WI38 (cell line): ENCODE data around the gene CNNM2.

Experiments
- H3K4me3 ChIP-seq: 2 replicates; pipeline ENCODE4 v1.5.1; 2011; ENCODE audit warnings: low read depth, mild to moderate bottlenecking, control low read depth, low read length
- CTCF ChIP-seq: IDR thresholded peaks from 2 replicates; pipeline ENCODE4 v1.5.1; 2012; ENCODE audit warnings: low read depth, mild to moderate bottlenecking, control low read depth, low read length

CNNM2 gene

GRCh38 chr10:103072891-103073290, 154.8 kb downstream of the CNNM2 start:
- H3K4me3 ChIP-seq: no peak overlapping the region
- TF ChIP-seq CTCF: no peak

GRCh38 chr10:103077020-103077419, 158.9 kb downstream of the CNNM2 start:
- TF ChIP-seq CTCF: no peak
- no peak overlapping the region for H3K4me3 ChIP-seq

GRCh38 chr10:103077491-103078308, 159.6 kb downstream of the CNNM2 start:
- no peak overlapping the region for H3K4me3 ChIP-seq
- TF ChIP-seq CTCF: no peak

- no peak overlapping the region for H3K4me3 ChIP-seq
- no peak for TF ChIP-seq CTCF
These were observed 160.2 kb downstream of the CNNM2 start for GRCh38 chr10:103078309-103078615.

- H3K4me3 ChIP-seq: no peak overlapping the region
- no peak for TF ChIP-seq CTCF
These were observed 160.6 kb downstream of the CNNM2 start for GRCh38 chr10:103078676-103079075.

- TF ChIP-seq CTCF: no peak
- no peak overlapping the region for H3K4me3 ChIP-seq
These were observed 161.0 kb downstream of the CNNM2 start for GRCh38 chr10:103079100-103079499.

- TF ChIP-seq CTCF: no peak
- H3K4me3 ChIP-seq: no peak overlapping the region
These were observed 161.9 kb downstream of the CNNM2 start for GRCh38 chr10:103079946-103080345.
